Measurements from ENCODE around the gene SPATA31D4.

SPATA31D4 gene

DNA sequence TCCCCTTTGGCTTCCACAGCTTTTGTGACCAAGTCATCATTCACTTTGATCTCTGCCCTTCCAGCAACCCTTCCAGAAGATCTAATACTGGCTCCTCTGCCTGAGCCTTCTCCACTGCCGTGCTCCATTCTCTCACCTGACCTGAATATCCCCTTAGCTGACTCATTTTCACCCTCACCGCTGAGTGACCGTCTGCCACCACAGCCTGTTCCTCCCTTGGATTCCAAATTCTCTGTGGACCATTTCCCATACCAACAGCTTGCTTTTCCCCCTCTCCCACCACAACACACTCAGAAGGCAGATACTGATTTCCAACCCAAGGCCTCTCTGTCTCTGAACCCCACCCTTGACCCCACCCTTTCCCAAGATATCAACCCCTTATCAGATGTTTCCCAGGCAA, 39.8 kb downstream of the SPATA31D4 start:
- DNase-seq: no peak

DNA sequence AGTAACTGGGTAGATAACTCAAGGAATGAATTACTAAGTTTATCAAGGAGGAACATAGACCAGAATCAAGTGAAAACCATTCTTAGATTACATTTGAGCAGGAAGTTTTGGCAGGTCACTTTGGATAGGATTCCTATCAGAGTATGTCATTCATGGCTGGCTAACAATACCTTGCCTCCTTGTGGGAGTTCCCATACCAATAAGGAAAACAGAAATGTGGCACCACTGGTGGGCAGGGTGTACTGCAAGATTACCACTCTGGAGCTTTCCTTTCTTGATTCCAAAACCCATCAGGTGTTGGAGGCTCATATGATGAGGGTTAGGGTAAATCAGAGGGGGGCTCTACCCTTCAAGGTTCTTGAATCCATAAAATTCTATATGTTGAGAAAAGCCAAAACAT, 41.7 kb downstream of the SPATA31D4 start:
- DNase-seq: no peak

DNA sequence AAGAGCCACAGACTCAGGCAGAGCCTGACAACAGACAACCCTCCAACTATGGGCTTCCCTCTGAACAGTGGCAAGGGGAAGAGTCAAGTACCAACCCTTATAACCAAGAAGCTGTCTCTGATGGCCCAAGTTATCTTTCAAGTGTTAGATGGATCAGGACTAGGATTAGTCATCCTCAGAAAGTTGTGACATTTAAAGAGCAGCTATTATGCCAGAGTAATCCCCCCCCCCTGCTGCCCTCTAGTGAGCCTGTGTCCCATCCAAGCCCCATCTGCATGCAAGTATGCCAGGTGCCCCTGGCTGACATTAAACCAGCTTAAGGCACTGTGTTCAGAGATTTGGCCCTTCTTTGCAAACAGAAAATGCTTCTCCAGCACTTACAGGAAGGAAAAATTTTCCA, 43.5 kb downstream of the SPATA31D4 start:
- no peak for DNase-seq

- DNase-seq: no peak
Measured at GRCh38 chr9:81974764-81975163, 46.5 kb downstream of the SPATA31D4 start.

GRCh38 chr9:81976351-81976750, 48.1 kb downstream of the SPATA31D4 start:
- DNase-seq: no peak

GRCh38 chr9:81979196-81979595, 51.0 kb downstream of the SPATA31D4 start:
- DNase-seq: no peak

DNA sequence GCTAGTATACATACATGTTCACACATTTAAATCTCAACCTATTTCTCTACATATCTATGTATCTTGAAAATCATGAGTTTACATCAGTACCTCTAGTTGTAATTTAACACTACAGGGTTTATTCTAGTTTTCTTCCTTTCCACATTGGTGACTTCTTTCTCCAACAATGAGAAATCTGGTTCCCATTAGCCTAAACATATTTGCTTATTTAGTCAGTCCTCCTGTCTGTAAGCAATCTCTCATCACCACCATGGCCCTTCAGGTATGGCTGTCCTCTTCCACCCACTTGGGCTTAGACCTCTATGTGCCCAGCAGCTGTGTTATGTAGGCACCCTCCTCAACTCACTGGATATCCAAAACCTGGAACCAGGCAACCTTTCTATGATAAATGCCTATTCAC, 52.3 kb downstream of the SPATA31D4 start:
- DNase-seq: no peak

- DNase-seq: no peak
Measured at GRCh38 chr9:81981883-81982282, 53.7 kb downstream of the SPATA31D4 start.

Measured in NCI-H2081 treated with DMSO at 0.1 percent for 48 hours (cell line).